Astrocyte (in vitro differentiated cells and primary cell): ENCODE data around the gene MXRA7.

Experiments
- CTCF ChIP-seq: IDR thresholded peaks from 2 replicates; pipeline ENCODE4 v1.5.1; 2011; ENCODE audit warnings: low read depth, mild to moderate bottlenecking, inconsistent platforms, low read length, moderate library complexity; ENCODE audit not compliant: insufficient read depth
- EZH2 ChIP-seq: IDR thresholded peaks from 2 replicates; pipeline ENCODE4 v1.6.1; 2012; ENCODE audit warnings: mild to moderate bottlenecking, low read length, inconsistent platforms; ENCODE audit not compliant: insufficient read depth

- TF ChIP-seq EZH2 (no peak), CTCF (no peak)
Observed at GRCh38 chr17:76672892-76673291, 37.9 kb downstream of the MXRA7 start.
